ENCODE data around the gene MDN1.
"Not testable (repeated sequence)": the region's sequence is repeated elsewhere in the genome, so short reads cannot be mapped to it uniquely, and the experiment has no call there.

Gene MDN1

GRCh38 chr6:89819336-89820130 is at the start of gene MDN1:
Gene MDN1, minus strand, starts transcription at chr6:89819794. Its CDS starts 187 bp downstream, at chr6:89819607.
- DNase-seq (ENCODE audit: low spot score) = peak; percentile 92

DNA sequence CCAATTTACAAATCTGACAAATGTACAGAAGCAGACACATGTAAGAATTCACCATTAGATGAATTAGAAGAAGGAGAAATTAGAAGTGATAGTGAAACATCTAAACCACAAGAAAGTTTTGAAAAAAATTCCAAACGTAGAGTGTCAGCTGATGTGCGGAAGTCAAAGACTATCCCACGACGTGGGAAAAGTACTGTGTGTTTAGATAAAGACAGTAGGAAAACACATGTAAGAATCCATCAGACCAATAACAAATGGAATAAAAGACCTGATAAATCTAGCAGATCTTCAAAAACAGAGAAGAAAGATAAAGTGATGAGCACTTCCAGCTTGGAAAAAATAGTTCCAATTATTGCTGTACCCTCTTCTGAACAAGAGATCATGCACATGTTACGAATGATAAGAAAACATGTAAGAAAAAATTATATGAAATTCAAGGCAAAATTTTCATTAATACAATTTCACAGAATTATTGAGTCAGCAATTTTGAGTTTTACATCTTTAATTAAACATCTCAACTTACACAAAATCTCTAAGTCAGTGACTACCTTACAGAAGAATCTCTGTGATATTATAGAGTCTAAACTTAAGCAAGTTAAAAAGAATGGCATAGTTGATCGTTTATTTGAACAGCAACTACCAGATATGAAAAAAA is 46.6 kb upstream of the MDN1 start:
- no peak for DNase-seq (ENCODE audit: low spot score)

GRCh38 chr6:89862698-89863097 is 43.1 kb upstream of the MDN1 start:
- no peak for DNase-seq (ENCODE audit: low spot score)

DNA sequence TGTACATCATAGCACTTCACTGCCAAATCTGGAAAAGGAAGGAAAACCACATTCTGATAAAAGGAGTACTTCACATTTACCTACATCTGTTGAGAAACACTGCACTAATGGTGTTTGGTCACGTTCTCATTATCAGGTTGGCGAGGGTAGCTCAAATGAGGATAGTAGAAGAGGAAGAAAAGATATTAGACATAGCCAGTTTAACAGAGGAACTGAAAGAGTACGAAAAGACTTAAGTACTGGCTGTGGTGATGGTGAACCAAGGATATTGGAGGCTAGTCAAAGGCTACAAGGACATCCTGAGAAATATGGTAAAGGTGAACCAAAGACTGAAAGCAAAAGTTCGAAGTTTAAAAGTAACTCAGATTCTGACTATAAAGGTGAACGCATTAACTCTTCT is 42.7 kb upstream of the MDN1 start:
- no peak for DNase-seq (ENCODE audit: low spot score)

DNA sequence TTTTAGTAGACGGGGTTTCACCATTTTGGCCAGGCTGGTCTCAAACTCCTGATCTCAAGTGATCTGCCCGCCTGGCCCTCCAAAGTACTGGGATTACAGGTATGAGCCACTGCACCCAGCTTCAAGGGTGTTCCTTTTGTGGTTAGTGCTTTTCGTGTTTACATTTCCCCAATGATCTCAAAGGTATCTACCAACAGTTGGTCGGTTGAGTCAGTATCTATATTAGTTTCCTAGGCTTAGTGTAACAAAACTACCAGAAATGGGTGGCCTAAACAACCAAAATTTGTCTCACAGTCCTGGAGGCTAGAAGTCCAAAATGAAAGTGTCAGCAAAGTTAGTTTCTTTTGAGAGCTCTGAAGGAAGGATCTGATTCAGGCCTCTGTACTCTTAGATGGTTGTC is 40.1 kb upstream of the MDN1 start:
- no peak for DNase-seq (ENCODE audit: low spot score)

DNA sequence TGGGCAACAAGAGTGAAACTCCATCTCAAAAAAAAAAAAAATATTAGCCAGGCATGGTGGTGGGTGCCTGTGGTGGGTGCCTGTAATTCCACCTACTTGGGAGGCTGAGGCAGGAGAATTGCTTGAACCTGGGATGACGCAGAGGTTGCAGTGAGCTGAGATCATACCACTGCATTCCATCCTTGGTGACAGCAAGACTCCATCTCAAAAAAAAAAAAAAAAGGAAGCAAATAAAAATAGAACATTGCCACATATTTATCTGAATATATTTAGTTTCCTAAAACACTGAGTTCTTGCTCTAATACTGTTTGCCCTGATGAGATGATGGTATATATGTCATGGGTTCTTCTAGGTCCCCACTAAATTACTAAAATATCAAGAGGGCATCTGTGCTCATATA is 38.4 kb upstream of the MDN1 start:
- DNase-seq (ENCODE audit: low spot score) = no peak

GRCh38 chr6:89853068-89853467 is 33.5 kb upstream of the MDN1 start:
- DNase-seq (ENCODE audit: low spot score) = no peak

GRCh38 chr6:89847513-89847912 is 27.9 kb upstream of the MDN1 start:
- not testable (repeated sequence) for DNase-seq (ENCODE audit: low spot score)

GRCh38 chr6:89843070-89843469 is 23.5 kb upstream of the MDN1 start:
- no peak for DNase-seq (ENCODE audit: low spot score)

DNA sequence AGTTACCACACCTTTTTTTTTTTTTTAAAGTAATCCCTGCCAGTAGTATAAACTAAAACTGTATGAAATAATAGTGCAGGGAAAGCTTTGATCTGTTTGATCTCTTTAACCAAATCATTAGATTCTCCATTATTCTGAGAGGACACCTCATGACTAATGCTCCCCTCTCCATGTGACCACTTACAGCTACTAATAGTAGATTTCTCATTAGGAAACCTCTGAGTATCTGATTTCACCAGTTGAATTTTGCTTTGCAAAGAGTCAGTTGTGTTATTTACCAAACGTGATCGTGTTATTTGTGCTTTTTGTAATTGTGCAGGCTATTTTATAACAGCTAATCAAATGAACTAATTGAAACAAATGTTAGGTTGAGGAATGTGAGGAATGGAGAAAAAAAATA is 22.6 kb upstream of the MDN1 start:
- DNase-seq (ENCODE audit: low spot score) = no peak

- no peak for DNase-seq (ENCODE audit: low spot score)
Measured at GRCh38 chr6:89840538-89840937, 20.9 kb upstream of the MDN1 start.

DNA sequence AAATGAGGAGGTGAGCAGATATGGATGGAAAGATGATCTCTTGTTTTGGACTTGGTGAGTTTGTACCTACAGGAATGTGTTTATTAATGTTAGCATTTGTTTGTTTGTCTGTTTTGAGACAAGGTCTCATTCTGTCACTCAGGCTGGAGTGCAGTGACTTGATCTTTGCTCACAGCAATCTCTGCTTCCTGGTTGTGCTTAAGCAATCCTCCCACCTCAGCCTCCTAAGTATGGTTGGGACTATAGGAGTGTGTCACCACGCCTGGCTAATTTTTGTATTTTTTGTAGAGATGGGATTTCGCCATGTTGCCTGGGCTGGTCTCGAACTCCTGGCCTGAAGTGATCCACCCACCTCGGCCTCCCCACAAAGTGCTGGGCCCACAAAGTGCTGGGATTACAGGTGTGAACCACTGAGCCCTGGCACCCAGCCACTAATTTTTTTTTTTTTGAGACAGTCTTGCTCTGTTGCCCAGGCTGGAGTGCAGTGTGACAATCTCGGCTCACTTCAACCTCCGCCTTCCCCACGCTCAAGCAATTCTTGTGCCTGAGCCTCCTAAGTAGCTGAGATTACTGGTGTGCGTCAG is 17.1 kb upstream of the MDN1 start:
- DNase-seq (ENCODE audit: low spot score) = no peak

GRCh38 chr6:89834884-89835792 is 15.5 kb upstream of the MDN1 start:
- no peak for DNase-seq (ENCODE audit: low spot score)

DNA sequence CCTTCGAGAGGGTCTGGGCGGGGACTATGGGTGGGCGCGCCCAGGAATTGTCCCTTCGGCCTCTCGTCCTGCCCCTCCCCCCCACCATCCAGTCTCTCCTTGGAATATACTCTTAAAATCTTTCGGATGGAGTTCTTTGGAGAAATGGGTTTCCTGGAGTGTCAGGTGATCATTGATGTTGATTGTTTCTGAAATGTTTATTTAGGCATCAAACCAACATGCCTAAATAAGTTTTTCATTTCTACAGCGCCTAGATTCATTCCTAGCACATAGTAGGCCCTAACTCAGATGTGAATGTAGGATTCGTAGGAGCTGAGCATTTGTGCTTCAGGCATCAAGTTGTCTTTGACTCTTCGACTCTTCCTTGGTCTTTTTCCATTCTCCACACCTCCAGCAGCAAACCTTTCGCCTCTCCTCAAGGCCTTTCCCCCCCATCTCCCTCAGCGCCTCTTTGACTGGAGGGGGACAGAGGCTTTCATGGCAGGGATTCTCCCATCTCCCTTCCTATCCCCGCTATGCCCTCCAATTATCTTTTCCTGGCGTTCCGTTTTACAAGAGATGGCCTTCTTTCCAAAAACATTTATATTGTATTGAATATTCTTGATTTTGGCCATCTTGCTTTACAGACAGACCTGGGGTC is 10.7 kb upstream of the MDN1 start:
- DNase-seq (ENCODE audit: low spot score) = no peak

GRCh38 chr6:89829472-89830169 is 10.0 kb upstream of the MDN1 start, which contains the start of gene CASP8AP2:
Gene CASP8AP2, plus strand, starts transcription at chr6:89829880.
- DNase-seq (ENCODE audit: low spot score) = peak; percentile 90

GRCh38 chr6:89828988-89829471 is 9.4 kb upstream of the MDN1 start:
- no peak for DNase-seq (ENCODE audit: low spot score)

GRCh38 chr6:89828475-89828987 is 8.9 kb upstream of the MDN1 start:
- DNase-seq (ENCODE audit: low spot score) = not testable (repeated sequence)

DNA sequence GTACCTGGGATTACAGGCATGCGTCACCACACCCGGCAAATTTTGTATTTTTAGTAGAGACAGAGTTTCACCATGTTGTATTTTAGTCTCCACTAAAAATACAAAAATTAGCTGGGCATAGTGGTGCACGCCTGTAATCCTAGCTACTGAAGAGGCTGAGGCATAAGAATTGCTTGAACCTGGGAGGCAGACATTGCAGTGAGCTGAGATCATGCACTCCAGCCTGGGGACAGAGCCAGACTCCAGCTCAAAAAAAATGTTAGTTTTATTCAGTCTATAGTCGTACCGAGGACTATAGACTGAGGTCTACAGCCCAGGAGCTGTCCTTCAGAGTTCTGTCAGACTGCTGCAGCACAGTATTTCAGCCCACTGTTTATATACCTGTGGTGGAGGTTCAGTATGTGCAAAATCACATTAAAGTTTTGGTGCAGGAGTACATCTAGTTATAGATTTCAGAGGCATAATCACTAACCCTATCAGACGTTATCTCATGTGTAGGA is 6.5 kb upstream of the MDN1 start:
- no peak for DNase-seq (ENCODE audit: low spot score)

GRCh38 chr6:89818977-89819335 is 638 bp downstream of the MDN1 start:
- no peak for DNase-seq (ENCODE audit: low spot score)

GRCh38 chr6:89817481-89817880 is 2.1 kb downstream of the MDN1 start:
- no peak for DNase-seq (ENCODE audit: low spot score)
